SK-N-SH treated with all-trans-retinoic acid at 6 μM for 48 hours (cell line): Measurements from ENCODE around the gene MC1R.
"Not testable (repeated sequence)": the region's sequence is repeated elsewhere in the genome, so short reads cannot be mapped to it uniquely, and the experiment has no call there.

Experiments
- ATAC-seq: fragments of 200-7000 bp; cut with Tn5 transposase; 3 replicates; pipeline ENCODE4 v1.9.1; 2020; ENCODE audit warnings: mild to moderate bottlenecking, moderate library complexity
- ARNTL ChIP-seq: fragments of 450-650 bp; formaldehyde crosslinking; IDR thresholded peaks from 2 replicates; pipeline ENCODE4 v1.5.0; 2020; ENCODE audit warnings: low read depth, mild to moderate bottlenecking, moderate library complexity, borderline replicate concordance
- BACH2 ChIP-seq: fragments of 250-450 bp; sonication (Bioruptor Pico); IDR thresholded peaks from 2 replicates; pipeline ENCODE4 v1.9.0; 2021; ENCODE audit warnings: mild to moderate bottlenecking, borderline replicate concordance
- CREB5 ChIP-seq: fragments of 250-450 bp; sonication (Bioruptor Pico); IDR thresholded peaks from 2 replicates; pipeline ENCODE4 v1.5.1; 2020; ENCODE audit warnings: low read depth, mild to moderate bottlenecking, moderate library complexity
- CSDC2 ChIP-seq: fragments of 250-450 bp; sonication (Bioruptor Pico); IDR thresholded peaks from 2 replicates; pipeline ENCODE4 v1.5.0; 2020; ENCODE audit warnings: mild to moderate bottlenecking, moderate library complexity
- CSRNP3 ChIP-seq: fragments of 250-450 bp; sonication (Bioruptor Pico); IDR thresholded peaks from 2 replicates; pipeline ENCODE4 v1.5.1; 2021; ENCODE audit warnings: mild to moderate bottlenecking, moderate library complexity
- ESRRG ChIP-seq: fragments of 250-450 bp; sonication (Bioruptor Pico); IDR thresholded peaks from 2 replicates; pipeline ENCODE4 v1.6.1; 2021; ENCODE audit warnings: mild to moderate bottlenecking
- GLIS3 ChIP-seq: fragments of 250-450 bp; sonication (Bioruptor Pico); IDR thresholded peaks from 2 replicates; pipeline ENCODE4 v1.5.0; 2020; ENCODE audit warnings: mild to moderate bottlenecking, moderate library complexity
- OSR1 ChIP-seq: fragments of 250-450 bp; sonication (Bioruptor Pico); IDR thresholded peaks from 2 replicates; pipeline ENCODE4 v1.8.0; 2022; ENCODE audit warnings: moderate library complexity, mild to moderate bottlenecking, inconsistent platforms
- PATZ1 ChIP-seq: fragments of 250-450 bp; sonication (Bioruptor Pico); IDR thresholded peaks from 2 replicates; pipeline ENCODE4 v1.8.0; 2020; ENCODE audit warnings: mild to moderate bottlenecking, moderate library complexity, borderline replicate concordance
- PPARA ChIP-seq: fragments of 250-450 bp; sonication (Bioruptor Pico); IDR thresholded peaks from 2 replicates; pipeline ENCODE4 v1.5.0; 2020; ENCODE audit warnings: mild to moderate bottlenecking, borderline replicate concordance
- RARB ChIP-seq: fragments of 250-450 bp; sonication (Bioruptor Pico); IDR thresholded peaks from 2 replicates; pipeline ENCODE4 v1.8.0; 2021; ENCODE audit warnings: mild to moderate bottlenecking, moderate library complexity
- SNAI2 ChIP-seq: fragments of 250-450 bp; sonication (Bioruptor Pico); IDR thresholded peaks from 2 replicates; pipeline ENCODE4 v1.5.0; 2020; ENCODE audit warnings: mild to moderate bottlenecking, moderate library complexity
- TOX ChIP-seq: fragments of 250-450 bp; sonication (Bioruptor Pico); IDR thresholded peaks from 2 replicates; pipeline ENCODE4 v1.8.0; 2021; ENCODE audit warnings: mild to moderate bottlenecking, moderate library complexity, borderline replicate concordance
- ZC3H10 ChIP-seq: fragments of 250-450 bp; sonication (Bioruptor Pico); IDR thresholded peaks from 2 replicates; pipeline ENCODE4 v1.5.1; 2021; ENCODE audit warnings: mild to moderate bottlenecking, moderate library complexity
- ZFP30 ChIP-seq: fragments of 450-650 bp; formaldehyde crosslinking; IDR thresholded peaks from 2 replicates; pipeline ENCODE4 v1.5.0; 2022; ENCODE audit warnings: mild to moderate bottlenecking, moderate library complexity
- ZNF565 ChIP-seq: fragments of 450-650 bp; formaldehyde crosslinking; conservative IDR thresholded peaks from 2 replicates; pipeline ENCODE4 v1.5.0; 2020; ENCODE audit warnings: low read depth, mild to moderate bottlenecking, moderate library complexity
- ZNF70 ChIP-seq: fragments of 450-650 bp; formaldehyde crosslinking; IDR thresholded peaks from 2 replicates; pipeline ENCODE4 v1.5.0; 2020; ENCODE audit warnings: mild to moderate bottlenecking, moderate library complexity
- ZNF8 ChIP-seq: fragments of 450-650 bp; formaldehyde crosslinking; IDR thresholded peaks from 2 replicates; pipeline ENCODE4 v1.5.0; 2020; ENCODE audit warnings: mild to moderate bottlenecking, moderate library complexity
- TF ChIP-seq, protein P1 (sequence below): fragments of 250-450 bp; sonication (Bioruptor Pico); IDR thresholded peaks from 2 replicates; pipeline ENCODE4 v1.5.0; 2020; ENCODE audit warnings: mild to moderate bottlenecking, moderate library complexity
- TF ChIP-seq, protein P2 (sequence below): fragments of 250-450 bp; sonication (Bioruptor Pico); IDR thresholded peaks from 2 replicates; pipeline ENCODE4 v1.8.0; 2021; ENCODE audit warnings: low read depth, mild to moderate bottlenecking, moderate library complexity, borderline replicate concordance

Gene MC1R

DNA sequence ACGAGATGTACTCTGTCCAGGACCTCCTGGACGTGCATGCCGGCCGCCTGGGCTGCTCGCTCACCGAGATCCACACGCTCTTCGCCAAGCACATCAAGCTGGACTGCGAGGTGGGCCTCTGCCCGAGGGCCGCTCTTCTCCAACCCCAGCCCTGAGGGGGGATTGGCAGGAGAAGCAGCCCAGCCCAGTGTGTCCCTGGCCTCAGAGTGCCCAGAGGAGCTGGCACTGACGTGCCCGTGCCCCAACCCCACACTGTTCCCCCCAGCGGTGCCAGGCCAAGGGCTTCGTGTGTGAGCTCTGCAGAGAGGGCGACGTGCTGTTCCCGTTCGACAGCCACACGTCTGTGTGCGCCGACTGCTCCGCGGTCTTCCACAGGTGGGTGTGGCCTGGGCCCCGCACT is 45.5 kb downstream of the MC1R start (continued):
- TF ChIP-seq PATZ1 (CRISPR knock-in tag) (no peak), CSDC2 (CRISPR knock-in tag) (no peak), SNAI2 (CRISPR knock-in tag) (no peak), TOX (CRISPR knock-in tag) (no peak)

DNA sequence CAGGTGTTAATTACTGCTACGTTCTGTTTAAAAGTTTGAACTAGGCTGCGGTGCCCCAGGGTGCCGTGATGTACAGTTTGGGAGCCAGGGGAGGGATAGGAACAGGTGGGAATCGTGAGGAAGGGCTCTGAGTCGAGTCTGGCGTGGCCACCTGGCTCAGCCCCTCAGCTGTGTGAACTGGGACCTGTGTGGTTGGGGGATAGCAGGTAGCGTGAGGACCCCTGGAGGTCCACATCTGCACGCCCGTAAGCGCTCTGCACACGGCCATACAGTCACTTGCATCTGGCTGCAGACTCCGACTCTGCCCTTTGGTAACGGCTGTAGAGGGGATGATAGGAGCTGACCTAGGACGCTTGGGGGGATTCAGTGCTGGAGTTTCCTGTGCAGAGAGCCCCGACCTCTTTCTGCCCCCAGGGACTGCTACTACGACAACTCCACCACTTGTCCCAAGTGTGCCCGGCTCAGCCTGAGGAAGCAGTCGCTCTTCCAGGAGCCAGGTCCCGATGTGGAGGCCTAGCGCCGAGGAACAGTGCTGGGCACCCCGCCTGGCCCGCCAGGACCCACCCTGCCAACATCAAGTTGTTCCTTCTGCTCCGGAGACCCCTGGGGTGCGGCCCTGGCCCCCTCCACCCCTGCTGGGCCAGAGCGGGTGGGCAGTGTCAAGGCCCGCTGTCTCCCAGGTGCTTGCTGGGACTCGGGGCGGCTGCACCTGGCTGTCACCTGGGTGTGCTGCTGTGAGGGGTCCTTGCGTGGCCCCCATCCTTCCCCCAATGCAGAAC is 47.0 kb downstream of the MC1R start:
- no peak for ATAC-seq
- TF ChIP-seq SNAI2 (CRISPR knock-in tag), result no peak
- TF ChIP-seq RARB (CRISPR knock-in tag), result no peak
- TF ChIP-seq PPARA (CRISPR knock-in tag), result no peak
- no peak for TF ChIP-seq GLIS3 (CRISPR knock-in tag)
- TF ChIP-seq PATZ1 (CRISPR knock-in tag), result no peak
- no peak for TF ChIP-seq CREB5 (CRISPR knock-in tag)
- TF ChIP-seq CSDC2 (CRISPR knock-in tag), result no peak
- TF ChIP-seq, protein P1, sequence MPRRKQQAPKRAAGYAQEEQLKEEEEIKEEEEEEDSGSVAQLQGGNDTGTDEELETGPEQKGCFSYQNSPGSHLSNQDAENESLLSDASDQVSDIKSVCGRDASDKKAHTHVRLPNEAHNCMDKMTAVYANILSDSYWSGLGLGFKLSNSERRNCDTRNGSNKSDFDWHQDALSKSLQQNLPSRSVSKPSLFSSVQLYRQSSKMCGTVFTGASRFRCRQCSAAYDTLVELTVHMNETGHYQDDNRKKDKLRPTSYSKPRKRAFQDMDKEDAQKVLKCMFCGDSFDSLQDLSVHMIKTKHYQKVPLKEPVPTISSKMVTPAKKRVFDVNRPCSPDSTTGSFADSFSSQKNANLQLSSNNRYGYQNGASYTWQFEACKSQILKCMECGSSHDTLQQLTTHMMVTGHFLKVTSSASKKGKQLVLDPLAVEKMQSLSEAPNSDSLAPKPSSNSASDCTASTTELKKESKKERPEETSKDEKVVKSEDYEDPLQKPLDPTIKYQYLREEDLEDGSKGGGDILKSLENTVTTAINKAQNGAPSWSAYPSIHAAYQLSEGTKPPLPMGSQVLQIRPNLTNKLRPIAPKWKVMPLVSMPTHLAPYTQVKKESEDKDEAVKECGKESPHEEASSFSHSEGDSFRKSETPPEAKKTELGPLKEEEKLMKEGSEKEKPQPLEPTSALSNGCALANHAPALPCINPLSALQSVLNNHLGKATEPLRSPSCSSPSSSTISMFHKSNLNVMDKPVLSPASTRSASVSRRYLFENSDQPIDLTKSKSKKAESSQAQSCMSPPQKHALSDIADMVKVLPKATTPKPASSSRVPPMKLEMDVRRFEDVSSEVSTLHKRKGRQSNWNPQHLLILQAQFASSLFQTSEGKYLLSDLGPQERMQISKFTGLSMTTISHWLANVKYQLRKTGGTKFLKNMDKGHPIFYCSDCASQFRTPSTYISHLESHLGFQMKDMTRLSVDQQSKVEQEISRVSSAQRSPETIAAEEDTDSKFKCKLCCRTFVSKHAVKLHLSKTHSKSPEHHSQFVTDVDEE (CRISPR knock-in tag), result no peak
- TF ChIP-seq ZC3H10 (CRISPR knock-in tag), result no peak
- no peak for TF ChIP-seq CSRNP3 (CRISPR knock-in tag)
- no peak for TF ChIP-seq ZFP30
- no peak for TF ChIP-seq ZNF8 (CRISPR knock-in tag)
- no peak for TF ChIP-seq OSR1
- no peak for TF ChIP-seq BACH2
- no peak for TF ChIP-seq ARNTL
- TF ChIP-seq, protein P2, sequence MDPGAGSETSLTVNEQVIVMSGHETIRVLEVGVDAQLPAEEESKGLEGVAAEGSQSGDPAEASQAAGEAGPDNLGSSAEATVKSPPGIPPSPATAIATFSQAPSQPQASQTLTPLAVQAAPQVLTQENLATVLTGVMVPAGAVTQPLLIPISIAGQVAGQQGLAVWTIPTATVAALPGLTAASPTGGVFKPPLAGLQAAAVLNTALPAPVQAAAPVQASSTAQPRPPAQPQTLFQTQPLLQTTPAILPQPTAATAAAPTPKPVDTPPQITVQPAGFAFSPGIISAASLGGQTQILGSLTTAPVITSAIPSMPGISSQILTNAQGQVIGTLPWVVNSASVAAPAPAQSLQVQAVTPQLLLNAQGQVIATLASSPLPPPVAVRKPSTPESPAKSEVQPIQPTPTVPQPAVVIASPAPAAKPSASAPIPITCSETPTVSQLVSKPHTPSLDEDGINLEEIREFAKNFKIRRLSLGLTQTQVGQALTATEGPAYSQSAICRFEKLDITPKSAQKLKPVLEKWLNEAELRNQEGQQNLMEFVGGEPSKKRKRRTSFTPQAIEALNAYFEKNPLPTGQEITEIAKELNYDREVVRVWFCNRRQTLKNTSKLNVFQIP, result no peak
- no peak for TF ChIP-seq TOX (CRISPR knock-in tag)

DNA sequence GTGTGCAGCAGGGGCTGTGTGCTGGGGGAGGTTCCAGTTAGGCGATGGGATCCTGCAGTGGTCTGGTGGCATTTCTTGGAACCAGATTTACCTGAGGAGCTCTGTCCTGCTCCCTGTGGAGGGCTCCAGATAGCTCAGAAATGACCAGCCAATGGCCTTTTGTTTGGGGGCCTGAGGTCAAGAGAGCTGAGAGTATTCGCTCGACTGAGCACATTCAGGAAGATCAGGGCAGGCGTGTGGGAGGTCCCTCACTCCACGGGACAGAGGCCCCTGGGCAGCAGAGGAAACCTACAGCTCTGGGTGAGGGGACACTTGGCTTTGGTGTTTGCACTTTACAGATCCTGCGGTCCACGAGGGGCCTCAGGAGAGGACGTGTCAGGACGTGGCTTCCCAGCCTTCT is 48.1 kb downstream of the MC1R start:
- no peak for ATAC-seq
- TF ChIP-seq RARB (CRISPR knock-in tag) (no peak), GLIS3 (CRISPR knock-in tag) (no peak), PATZ1 (CRISPR knock-in tag) (no peak), ESRRG (no peak), ZNF70 (CRISPR knock-in tag) (no peak), CSDC2 (CRISPR knock-in tag) (no peak), TOX (CRISPR knock-in tag) (no peak), ZNF565 (no peak), ZFP30 (no peak), BACH2 (no peak)

DNA sequence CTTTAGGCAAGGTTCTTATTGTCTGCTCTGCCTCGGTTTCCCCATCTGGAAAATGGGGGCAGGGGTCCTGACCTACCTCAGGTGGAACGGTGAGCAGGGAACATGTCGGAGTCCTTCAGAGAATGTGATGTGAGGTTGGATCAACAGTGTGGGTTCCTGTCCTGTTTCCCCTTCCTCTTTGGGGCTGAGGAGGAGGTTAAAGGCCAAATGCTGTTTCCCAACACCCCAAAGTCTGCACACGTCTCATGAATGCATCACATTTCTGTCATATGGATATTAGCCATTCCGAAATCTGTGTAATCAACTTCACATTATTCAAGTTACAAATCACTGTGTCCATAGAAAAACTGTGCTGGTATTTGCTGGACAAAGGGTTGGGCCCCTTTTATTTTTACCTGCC is 48.8 kb downstream of the MC1R start:
- ATAC-seq, result not testable (repeated sequence)

GRCh38 chr16:89968074-89968473 is 49.4 kb downstream of the MC1R start:
- not testable (repeated sequence) for ATAC-seq
